Left forelimb (tissue), 1 donor: ENCODE data around the gene FBLL1.
A peak's percentile ranks its signal among the peaks of the same experiment; 100 is the strongest.
"Not testable (repeated sequence)": the region's sequence is repeated elsewhere in the genome, so short reads cannot be mapped to it uniquely, and the experiment has no call there.

Source experiments
- DNase-seq: peaks from one replicate; pipeline ENCODE4 v3.0.0-alpha.2; 2018; ENCODE audit warnings: low spot score

The FBLL1 gene

GRCh38 chr5:168552146-168552545 lies 23.0 kb downstream of the FBLL1 start:
- DNase-seq = no peak

GRCh38 chr5:168553377-168554130 lies 24.4 kb downstream of the FBLL1 start:
- DNase-seq = no peak

- DNase-seq = no peak
Observed at GRCh38 chr5:168557389-168557788, 28.3 kb downstream of the FBLL1 start.

DNA sequence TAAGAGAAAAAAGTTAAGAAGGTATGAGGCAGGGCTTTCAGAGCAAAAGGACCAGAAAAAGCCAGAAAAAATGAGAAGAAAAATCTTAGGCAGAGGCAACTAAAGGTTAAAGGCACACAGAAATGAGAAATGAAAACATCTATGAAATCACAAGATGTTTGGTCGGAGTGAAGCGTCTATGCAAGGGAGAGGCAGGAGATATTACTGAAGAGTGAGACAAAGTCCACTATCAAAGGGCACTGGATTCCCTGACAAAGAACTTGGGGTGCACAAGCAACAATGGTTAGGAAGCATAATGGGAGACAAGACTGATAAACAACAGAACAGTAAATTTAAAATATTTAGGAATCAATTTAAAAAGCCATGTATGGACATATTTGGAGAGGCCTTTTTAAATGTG lies 33.2 kb downstream of the FBLL1 start:
- no peak for DNase-seq

DNA sequence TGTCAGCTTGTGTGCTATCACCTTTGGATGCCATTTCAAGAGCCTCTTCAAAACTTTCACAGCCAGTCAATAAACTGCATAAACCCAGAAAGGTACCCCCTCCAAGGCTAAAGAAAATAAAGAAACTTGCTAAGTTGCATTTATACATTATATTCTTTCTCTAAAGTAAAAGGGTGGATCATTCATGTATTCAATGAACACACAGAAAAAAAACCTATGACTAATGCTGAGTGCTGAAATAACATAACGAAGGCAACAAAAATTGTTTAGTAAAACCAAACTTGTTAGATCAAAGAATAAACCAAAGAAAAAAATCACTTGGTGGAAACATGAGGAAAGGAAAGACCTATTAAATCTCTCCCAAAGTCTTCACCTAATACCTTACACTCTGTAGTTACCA lies 34.9 kb downstream of the FBLL1 start:
- no peak for DNase-seq

GRCh38 chr5:168568738-168569137 lies 39.6 kb downstream of the FBLL1 start:
- DNase-seq = no peak

DNA sequence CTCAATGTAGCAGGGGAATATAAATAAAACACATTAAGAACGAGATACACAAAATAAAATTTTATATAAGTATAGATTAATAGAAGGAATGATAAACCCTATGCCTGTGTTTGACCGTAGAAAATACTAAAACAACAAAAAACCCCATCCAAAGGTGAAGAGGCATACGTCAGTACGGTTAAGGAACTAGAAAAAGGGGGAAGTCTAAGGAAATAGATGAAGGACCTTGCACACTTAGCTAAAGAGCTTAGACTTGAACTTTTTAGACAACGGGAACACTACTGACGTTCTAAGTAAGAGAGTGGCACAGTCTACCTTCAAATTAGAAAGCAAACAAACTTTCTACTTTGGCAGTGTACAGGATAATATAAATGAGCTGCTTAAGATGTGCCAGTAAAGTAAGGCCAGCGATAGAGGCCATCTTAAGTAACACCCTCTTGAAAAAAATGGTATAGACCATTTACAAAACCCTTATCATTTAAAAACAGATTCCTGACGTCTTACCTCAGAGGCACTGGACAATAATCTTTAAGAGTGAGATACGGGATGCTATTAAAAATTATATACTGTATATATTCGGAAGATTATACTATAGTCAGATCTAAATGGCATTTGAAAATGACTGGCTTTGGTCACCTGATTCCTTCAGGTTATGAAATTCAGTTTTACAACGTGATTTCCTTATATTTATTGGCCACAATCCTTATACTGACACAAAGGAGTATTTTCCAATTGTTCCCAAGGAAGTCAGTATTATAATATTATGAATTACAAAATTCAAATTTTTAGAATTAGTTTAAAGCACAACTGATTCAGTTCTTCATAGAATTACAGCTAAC lies 41.6 kb downstream of the FBLL1 start:
- no peak for DNase-seq

DNA sequence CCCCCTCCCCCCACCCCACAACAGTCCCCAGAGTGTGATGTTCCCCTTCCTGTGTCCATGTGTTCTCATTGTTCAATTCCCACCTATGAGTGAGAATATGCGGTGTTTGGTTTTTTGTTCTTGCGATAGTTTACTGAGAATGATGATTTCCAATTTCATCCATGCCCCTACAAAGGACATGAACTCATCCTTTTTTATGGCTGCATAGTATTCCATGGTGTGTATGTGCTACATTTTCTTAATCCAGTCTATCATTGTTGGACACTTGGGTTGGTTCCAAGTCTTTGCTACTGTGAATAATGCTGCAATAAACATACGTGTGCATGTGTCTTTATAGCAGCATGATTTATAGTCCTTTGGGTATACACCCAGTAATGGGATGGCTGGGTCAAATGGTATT lies 44.6 kb downstream of the FBLL1 start:
- not testable (repeated sequence) for DNase-seq

- DNase-seq = not testable (repeated sequence)
Observed at GRCh38 chr5:168574156-168574555, 45.1 kb downstream of the FBLL1 start.

GRCh38 chr5:168575391-168576372 lies 46.6 kb downstream of the FBLL1 start:
- DNase-seq = no peak

DNA sequence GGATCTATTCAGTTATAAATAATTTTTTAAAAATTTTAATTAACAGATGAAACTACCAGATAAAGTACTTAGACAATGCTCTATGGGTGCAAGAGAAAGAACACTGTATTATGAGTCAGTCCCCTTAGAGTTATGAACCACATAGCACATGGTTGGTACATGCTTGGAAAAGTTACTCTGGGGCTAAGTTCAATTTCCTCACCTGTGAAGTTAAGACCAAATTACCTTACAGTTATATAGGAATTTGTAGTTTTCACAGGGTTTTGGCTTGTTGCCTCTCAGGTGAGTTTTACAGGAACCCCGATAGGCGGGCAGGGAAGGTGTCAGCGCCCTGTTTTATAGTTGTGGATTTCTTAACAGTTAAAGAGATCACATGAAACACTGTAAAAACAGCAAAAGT lies 48.9 kb downstream of the FBLL1 start:
- no peak for DNase-seq

DNA sequence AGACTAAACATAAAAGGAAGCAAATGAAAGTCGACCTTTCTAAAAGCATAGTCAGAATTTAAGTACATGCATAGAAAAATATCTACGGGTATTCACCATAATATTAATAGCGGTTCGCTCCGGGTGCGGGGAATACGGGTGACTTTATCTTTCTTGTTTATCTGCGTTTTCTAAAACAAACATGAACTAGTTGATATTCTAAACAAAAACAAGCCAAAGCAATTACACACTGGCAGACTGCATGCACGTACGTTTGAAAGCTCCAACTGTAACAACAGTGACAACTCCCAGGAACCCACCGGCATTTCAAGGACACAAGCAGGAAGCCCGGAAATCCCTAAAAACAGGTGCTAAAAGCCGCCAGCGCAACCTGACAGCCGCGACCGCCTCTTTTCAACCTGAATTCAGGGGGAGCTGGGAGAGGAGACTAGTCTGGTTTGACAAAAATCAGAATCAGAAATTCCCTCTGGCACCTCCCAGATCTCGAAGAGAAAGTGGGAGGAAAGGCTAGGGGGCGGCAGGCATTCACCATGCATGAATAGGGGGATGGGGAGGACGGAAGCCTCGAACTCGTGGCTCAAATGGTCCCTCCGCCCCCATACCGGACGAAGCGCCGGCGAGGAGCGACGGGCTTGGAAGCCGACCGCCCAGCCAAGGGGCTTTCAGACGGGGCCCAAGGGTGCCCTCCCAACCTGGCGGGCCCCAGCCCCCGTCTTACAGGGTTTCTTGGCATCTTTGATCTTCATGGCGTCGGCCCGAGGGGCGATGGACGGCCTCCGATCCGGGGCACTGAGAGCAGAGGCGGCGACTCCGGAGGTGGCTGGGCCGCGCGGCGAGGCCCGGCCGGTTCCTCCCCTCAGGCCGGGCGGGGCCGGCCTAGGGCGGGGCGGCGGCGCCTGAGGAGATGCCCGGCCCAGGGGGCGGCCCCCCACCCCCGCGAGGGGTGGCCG lies 49.7 kb downstream of the FBLL1 start, which contains the start of gene PANK3:
Gene PANK3, minus strand, starts transcription at position 831 of the 950 bp plus-strand sequence. Its CDS starts 85 bp downstream, at position 746.
- DNase-seq = no peak

GRCh38 chr5:168579488-168580226 lies 50.6 kb downstream of the FBLL1 start:
- DNase-seq = peak; percentile 99

DNA sequence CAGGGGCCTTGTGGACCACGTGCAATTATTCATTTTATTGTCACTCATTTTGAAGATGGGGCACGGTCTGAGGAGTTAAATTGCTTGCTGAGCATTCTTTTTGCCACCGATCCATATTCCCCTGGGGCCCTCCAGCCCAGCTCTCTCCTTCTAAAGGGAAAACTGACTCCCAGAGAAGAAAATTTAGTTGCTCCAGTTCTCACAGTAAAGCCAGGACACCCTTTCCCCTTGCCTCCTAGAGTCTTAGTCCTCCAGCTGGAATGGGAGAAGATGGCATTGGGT lies 51.1 kb downstream of the FBLL1 start:
- no peak for DNase-seq
